Daoy (cell line): ENCODE results near the gene ATCAY. TPM values are rescaled to one million over a fixed set of nuclear protein-coding genes. Genes with fewer than 3 reads are reported as not detected.
"Not testable (repeated sequence)": the region's sequence is repeated elsewhere in the genome, so short reads cannot be mapped to it uniquely, and the experiment has no call there.

Experiments used
- DNase-seq: peaks from one replicate; pipeline ENCODE4 v3.0.0-alpha.2; 2015; ENCODE audit warnings: low read depth
- total RNA-seq: library from RNA; depleted of rRNA; stranded (reverse); fragments of >200 nt; shearing (Covaris generic); gene quantifications from 2 replicates; pipeline ENCODE4 v1.2.3, GENCODE V29; 2014

Gene ATCAY
- total RNA-seq, 1 experiment from 2014 or later = 0.11 TPM

GRCh38 chr19:3947316-3947933, 66.9 kb downstream of the ATCAY start:
- not testable (repeated sequence) for DNase-seq

DNA sequence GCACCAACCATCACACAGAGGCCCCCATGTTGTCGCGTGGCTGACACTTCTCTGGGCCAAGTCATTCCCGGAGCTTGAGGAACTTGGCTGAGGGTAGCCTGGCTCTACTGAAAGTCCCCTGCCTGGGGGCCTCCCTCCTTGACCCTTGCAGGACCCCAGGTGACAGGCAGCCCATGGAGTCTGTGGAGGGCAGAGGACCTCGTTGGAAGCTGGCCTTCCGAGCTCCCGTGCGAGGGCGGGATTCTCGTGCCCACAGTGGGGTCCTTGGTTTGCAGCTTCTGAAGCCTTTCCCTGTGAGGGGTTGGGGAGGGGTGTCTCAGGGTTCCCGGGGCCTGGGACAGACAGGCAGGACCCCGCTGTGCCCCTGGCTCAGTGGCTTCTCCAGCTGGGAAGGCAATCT, 68.8 kb downstream of the ATCAY start:
- DNase-seq = no peak

- no peak for DNase-seq
Observed at GRCh38 chr19:3949997-3950859, 69.7 kb downstream of the ATCAY start.

- no peak for DNase-seq
Observed at GRCh38 chr19:3950871-3951861, 70.7 kb downstream of the ATCAY start.

DNA sequence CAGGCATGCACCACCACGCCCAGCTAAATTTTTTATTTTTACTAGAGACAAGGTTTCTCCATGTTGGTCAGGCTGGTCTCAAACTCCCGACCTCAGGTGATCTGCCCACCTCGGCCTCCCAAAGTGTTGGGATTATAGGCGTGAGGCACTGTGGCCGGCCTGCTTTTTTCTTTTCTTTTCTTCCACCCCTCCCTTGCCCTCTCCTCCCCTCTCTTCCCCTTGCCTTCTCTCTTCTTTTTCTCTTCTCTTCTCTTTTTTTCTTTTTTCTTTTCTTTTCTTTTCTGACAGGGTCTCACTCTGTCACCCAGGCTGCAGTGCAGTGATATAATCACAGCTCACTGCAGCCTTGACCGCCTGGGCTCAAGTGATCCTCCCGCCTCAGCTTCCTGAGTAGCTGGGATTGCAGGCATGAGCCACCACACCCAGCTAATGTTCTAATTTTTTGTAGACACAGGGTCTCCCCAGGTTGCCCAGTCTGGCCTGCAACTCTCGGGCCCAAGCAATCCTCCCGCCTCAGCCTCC, 72.3 kb downstream of the ATCAY start:
- DNase-seq = not testable (repeated sequence)

DNA sequence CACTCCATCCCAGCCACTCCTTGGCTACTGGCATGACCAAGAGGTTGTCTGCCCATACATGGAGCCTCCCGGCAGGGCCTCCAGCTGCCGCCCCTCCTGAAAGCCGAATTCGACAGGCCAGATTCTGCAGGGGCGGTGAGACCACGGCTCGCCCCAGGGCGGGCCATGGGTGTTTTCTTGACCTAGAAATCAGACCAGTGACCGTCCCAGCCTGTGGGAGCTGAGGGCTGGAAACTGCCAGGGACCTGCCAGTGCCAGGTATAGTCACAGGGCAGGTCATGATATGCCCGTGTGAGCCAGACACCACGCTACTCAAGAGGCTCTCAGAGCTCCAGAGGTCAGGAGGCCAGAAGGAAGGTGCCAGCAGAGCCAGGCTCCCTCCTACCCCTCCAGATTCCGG, 73.6 kb downstream of the ATCAY start:
- DNase-seq = no peak

DNA sequence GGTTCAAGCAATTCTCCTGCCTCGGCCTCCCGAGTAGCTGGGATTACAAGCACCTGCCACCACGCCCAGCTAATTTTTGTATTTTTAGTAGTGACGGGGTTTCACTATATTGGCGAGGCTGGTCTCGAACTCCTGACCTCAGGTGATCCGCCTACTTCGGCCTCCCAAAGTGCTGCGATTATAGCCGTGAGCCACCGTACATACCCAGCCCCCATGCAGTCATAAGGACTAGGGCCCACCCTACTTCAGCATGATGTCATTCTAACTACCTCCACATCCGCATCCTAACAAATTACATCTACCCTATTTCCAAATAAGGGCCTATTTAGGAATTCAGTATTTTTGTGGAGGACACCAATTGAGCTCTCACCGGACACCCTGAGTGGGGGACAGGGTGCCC, 74.8 kb downstream of the ATCAY start:
- not testable (repeated sequence) for DNase-seq

DNA sequence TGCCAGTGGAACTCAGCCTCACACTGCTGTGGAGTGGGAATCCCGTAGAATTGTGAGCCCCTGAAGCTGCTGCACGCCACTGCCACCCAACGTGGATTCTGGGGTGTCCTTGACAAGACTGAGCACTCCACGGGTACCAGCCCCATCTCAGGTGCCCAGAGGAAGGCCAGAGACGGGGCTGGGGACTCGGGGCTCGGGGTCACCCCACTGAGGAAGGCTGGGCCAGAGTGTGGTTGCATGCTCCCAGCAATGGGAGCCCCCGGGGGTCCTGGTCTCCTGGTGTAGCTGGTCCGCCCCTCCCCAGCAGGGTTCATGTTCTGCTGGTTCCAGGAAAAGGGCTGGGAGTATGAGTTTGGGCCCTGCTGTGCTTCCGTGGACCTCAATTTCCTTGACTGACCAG, 75.2 kb downstream of the ATCAY start:
- DNase-seq = no peak

DNA sequence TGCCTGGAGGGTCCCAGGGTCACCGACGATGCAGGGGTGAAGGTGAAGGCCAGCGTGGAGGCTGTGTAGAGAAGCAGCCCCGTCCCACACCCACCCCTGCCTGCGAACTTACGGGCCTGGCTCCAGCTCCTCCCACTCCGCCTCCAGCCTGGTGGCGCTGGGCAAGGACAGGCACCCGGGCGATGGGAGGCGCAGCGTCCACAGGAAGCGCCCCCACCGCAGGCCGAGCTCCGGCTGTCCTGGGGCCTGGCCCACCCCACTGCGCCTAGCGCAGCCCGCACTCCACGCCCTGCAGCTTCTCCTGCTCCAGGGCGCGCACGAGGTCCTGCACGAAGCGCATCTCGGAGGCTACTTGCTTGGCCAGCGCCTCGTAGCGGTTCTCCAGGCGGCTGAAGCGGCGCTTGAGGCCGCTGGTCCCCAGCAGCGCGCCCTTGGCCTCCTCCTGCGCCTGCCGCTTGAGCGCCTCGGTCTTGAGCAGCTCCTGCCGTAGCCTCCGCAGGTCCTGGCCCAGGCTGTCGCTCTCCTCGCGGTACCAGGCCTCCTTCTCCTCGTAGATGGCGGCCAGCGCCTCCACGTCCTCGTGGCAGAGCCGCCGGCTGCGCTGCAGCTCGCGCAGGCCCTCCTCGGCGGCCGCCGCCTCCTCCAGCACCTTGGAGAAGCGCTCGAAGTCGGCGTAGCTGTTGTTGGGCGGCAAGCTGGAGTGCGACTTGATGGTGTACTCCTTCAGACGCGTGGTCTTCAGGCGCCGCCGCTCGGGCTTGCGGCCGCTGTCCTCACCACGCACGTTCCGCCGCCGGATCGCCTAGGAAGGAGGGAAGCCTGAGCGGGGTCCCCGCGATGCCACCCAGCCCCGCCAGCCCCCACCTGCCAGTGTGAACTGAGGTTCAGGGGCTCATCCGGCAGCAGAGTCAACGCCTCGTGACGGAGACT, 78.6 kb downstream of the ATCAY start:
- DNase-seq = no peak

DNA sequence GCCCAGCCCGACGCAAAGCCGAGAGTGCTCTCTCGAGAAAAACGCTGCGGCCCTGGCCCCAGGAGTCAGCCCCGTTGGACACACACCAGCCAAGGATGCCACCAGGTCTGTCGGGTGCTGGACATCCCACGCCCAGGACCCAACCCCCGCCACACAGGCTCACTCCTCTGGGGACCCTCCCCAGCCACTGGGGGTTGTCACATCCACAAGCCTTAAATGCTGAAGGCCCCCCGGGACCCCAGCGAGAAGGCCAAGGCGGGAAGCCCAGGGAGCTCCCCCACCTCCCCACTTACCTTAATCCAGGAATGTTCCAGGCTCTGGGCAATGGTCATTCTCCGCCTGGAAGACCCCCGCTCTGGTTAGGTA, 79.3 kb downstream of the ATCAY start:
- DNase-seq = no peak

GRCh38 chr19:3961007-3961406, 80.5 kb downstream of the ATCAY start:
- DNase-seq = no peak

DNA sequence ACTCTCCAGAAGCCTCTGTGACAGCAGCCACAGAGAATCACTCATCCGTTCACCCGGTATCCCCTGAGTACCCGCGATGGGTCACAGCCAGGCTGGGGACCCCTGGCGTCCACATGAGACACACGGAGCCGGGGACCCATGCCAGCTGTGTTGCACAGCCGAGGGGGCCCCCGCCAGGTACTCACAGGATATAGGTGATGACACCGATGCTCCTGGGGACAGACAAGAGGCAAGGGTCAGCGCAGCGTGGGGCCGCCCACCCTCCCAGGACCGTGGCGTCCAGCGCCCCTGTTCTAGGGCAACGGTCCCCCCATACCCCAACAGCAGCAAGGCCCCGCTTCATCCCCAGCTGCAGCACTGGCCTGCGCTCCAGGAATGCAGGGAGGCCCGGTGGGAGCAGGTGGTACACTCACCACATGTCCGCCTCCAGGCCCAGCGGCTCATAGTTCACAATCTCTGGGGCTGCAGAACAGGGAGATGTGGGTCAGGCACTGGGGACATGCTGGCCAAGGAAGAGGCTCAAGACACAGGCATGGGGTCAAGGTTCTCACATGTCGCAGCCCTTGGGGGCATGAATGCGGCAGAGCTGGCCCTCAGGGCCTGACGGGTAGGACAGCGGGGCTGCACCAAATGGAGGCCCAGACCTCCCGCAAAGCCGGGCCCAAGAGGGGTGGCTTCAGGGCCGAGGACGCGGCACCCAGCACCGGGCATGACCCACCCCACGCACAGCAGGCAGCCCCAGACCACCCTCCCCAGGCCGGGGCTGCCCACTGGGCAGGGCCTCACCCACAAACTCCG, 83.2 kb downstream of the ATCAY start:
- DNase-seq = no peak

- no peak for DNase-seq
Observed at GRCh38 chr19:3964256-3965194, 84.0 kb downstream of the ATCAY start.

GRCh38 chr19:3966051-3967017, 85.8 kb downstream of the ATCAY start:
- DNase-seq = peak; percentile 5

DNA sequence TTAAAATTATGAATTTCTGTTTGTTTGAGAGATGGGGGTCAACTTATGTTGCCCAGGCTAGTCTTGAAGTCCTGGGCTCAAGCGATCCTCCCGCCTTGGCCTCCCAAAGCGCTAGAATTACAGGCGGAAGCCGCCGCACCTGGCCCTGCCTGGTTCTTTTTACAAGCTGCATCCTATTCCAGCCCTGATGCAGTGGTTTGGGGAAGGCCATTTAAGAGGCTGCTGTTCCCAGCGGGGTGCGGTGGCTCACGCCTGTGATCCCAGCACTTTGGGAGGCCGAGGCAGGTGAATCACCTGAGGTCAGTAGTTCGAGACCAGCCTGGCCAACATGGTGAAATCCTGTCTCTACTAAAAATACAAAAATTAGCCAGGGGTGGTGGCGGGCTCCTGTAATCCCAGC, 87.5 kb downstream of the ATCAY start:
- peak; percentile 18 for DNase-seq

- DNase-seq = peak; percentile 99
Observed at GRCh38 chr19:3968556-3969434, 88.3 kb downstream of the ATCAY start.
